ENCODE measurements around the gene CMTM5. TPM values are rescaled to one million over a fixed set of nuclear protein-coding genes. Genes with fewer than 3 reads are reported as not detected.

Gene CMTM5
- total RNA-seq, 1 donor from 2014 or later, result not detected

- no peaks in the 10 kb centered on the region for H3K9me3 Mint-ChIP-seq (ENCODE audit: unreplicated experiment)
Measured at GRCh38 chr14:23348297-23348655, 28.6 kb upstream of the CMTM5 start.

GRCh38 chr14:23349156-23349845, 27.5 kb upstream of the CMTM5 start:
- DNase-seq (ENCODE audit: extremely low spot score, unreplicated experiment), result no peak
- Mint-ChIP-seq H3K9me3 (ENCODE audit: unreplicated experiment) (no peaks in the 10 kb centered on the region), H3K36me3 (ENCODE audit: unreplicated experiment) (no peaks in the 10 kb centered on the region), H3K27me3 (ENCODE audit: unreplicated experiment) (no peaks in the 10 kb centered on the region), H3K27ac (ENCODE audit: unreplicated experiment) (no peak overlapping the region), H3K4me3 (ENCODE audit: unreplicated experiment) (no peak overlapping the region), H3K4me1 (ENCODE audit: unreplicated experiment) (peaks cover 8% of the 10 kb centered on the region)
- no peak for TF ChIP-seq CTCF (IDR thresholded peaks at IDR 0.05)

More at GRCh38 chr14:23348297-23348655, 28.6 kb upstream of the CMTM5 start:
- no peak for DNase-seq (ENCODE audit: extremely low spot score, unreplicated experiment)
- no peak for TF ChIP-seq CTCF (IDR thresholded peaks at IDR 0.05)
- Mint-ChIP-seq H3K4me1 (ENCODE audit: unreplicated experiment) (peaks cover 5% of the 10 kb centered on the region), H3K27me3 (ENCODE audit: unreplicated experiment) (peaks cover 2% of the 10 kb centered on the region), H3K27ac (ENCODE audit: unreplicated experiment) (no peak overlapping the region), H3K4me3 (ENCODE audit: unreplicated experiment) (no peak overlapping the region), H3K36me3 (ENCODE audit: unreplicated experiment) (no peaks in the 10 kb centered on the region)

- no peak overlapping the region for H3K27ac Mint-ChIP-seq (ENCODE audit: unreplicated experiment)
- TF ChIP-seq CTCF (IDR thresholded peaks at IDR 0.05), result peak; percentile 22
- DNase-seq (ENCODE audit: extremely low spot score, unreplicated experiment), result no peak
- peak overlapping the region; percentile 75 for H3K4me3 Mint-ChIP-seq (ENCODE audit: unreplicated experiment)
- H3K27me3 Mint-ChIP-seq (ENCODE audit: unreplicated experiment), result no peaks in the 10 kb centered on the region
- no peaks in the 10 kb centered on the region for H3K9me3 Mint-ChIP-seq (ENCODE audit: unreplicated experiment)
- peaks cover 8% of the 10 kb centered on the region for H3K4me1 Mint-ChIP-seq (ENCODE audit: unreplicated experiment)
- peaks cover 7% of the 10 kb centered on the region for H3K36me3 Mint-ChIP-seq (ENCODE audit: unreplicated experiment)
Measured at GRCh38 chr14:23351681-23352505, 25.0 kb upstream of the CMTM5 start.

GRCh38 chr14:23352506-23353432, 24.1 kb upstream of the CMTM5 start, which contains the start of gene SLC22A17:
Gene SLC22A17 (minus strand): TSS chr14:23352887.
- H3K36me3 Mint-ChIP-seq (ENCODE audit: unreplicated experiment), result peaks cover 7% of the 10 kb centered on the region
- peak within 1 kb of the TSS; percentile 75 for H3K4me3 Mint-ChIP-seq (ENCODE audit: unreplicated experiment)
- peak within 1 kb of the TSS; percentile 68 for H3K27ac Mint-ChIP-seq (ENCODE audit: unreplicated experiment)
- no peaks in the 10 kb centered on the region for H3K9me3 Mint-ChIP-seq (ENCODE audit: unreplicated experiment)
- H3K27me3 Mint-ChIP-seq (ENCODE audit: unreplicated experiment), result no peaks in the 10 kb centered on the region
- DNase-seq (ENCODE audit: extremely low spot score, unreplicated experiment), result peak; percentile 92
- peak; percentile 14 for TF ChIP-seq CTCF (IDR thresholded peaks at IDR 0.05)
- peaks cover 8% of the 10 kb centered on the region for H3K4me1 Mint-ChIP-seq (ENCODE audit: unreplicated experiment)

Measured in osteocyte (in vitro differentiated cells).